Stimulated activated CD4-positive, alpha-beta T cell treated with anti-CD3 and anti-CD28 coated beads, Interleukin-15, amount 100 ng/mL, for 48 hours (primary cell): ENCODE measurements around the gene SH3D19.

Source experiments
- DNase-seq, 2 donors: peaks; one replicate each; pipeline ENCODE4 v3.0.0-alpha.2; 2020; ENCODE audit warnings: low read depth in 2 of 2

The SH3D19 gene

GRCh38 chr4:151231915-151232595, 93.3 kb downstream of the SH3D19 start:
- no peak for DNase-seq

DNA sequence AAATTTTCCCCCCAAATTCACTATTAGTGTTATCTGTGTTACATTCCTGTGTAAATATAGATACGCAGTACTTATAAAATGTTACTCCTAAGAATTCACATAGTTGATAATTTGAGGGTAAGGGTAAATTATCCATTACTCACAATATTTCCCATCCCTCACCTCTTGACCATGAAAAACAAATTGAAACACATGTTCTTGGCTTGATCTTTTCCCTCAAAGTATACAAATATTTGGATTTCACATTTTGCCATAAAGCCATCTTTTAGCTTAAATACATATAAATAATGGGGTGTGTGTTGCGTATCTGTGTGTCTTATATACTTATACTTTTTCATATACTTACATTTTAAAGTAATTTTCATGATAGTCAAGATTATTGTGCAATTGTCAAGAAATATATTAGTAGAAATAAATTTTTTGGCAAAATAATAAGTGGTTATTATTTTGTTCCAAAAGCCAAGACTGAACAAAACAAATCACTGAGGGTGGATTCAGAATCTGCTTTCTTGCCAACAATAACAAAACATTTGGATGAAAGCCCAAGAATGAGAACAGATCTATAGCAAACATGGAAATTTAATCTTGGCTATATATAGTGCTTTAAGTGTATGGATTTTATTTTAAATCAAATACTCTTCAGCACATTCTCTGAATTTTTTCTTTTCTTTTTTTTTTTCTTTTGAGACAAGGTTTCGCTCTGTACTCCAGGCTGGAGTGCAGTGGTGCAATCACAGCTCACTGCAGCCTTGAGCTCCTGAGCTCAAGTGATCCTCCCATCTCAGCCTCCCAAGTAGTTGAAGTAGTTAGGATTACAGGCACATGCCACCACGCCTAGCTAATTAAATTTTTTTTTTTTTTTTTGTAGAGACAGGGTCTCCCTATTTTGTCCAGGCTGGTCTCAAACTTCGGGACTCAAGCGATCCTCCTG, 97.0 kb downstream of the SH3D19 start:
- no peak for DNase-seq

DNA sequence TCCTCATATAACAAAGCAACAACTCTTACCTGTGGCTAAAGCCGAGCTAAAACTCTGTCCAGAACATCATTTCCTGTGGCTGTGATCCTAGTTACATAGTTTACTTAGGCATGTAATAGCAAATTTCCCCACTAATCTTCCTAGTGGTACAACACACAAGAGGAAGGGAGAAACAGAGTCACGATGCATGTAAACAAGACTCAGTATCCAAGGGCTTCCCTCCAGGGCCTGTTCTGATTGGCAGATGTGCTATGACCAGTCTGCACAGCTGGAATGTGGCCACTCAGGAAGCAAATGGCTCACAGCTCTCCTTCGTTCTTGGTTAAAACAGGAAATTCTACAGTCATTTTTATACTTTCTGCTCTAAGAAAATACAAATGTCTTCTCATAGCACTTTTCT, 97.7 kb downstream of the SH3D19 start:
- no peak for DNase-seq

DNA sequence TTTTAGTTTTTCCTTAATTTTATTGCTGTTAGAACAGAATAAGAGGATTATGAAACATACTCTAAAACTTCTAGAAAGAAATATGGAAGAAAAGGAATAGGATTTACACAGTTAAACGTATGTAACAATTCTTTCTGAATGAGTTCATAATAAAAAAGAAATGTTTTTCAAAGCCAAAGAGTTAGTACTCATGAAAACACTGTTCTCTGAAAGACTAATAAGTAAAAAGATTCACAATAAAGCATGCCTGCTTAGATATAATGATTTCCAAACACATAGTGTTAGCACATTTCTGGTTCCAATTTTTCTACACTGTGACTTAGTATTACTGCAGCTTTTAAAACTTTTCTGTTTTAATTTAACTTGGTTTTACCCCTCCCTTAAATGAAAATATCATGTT, 98.2 kb downstream of the SH3D19 start:
- DNase-seq, result no peak

DNA sequence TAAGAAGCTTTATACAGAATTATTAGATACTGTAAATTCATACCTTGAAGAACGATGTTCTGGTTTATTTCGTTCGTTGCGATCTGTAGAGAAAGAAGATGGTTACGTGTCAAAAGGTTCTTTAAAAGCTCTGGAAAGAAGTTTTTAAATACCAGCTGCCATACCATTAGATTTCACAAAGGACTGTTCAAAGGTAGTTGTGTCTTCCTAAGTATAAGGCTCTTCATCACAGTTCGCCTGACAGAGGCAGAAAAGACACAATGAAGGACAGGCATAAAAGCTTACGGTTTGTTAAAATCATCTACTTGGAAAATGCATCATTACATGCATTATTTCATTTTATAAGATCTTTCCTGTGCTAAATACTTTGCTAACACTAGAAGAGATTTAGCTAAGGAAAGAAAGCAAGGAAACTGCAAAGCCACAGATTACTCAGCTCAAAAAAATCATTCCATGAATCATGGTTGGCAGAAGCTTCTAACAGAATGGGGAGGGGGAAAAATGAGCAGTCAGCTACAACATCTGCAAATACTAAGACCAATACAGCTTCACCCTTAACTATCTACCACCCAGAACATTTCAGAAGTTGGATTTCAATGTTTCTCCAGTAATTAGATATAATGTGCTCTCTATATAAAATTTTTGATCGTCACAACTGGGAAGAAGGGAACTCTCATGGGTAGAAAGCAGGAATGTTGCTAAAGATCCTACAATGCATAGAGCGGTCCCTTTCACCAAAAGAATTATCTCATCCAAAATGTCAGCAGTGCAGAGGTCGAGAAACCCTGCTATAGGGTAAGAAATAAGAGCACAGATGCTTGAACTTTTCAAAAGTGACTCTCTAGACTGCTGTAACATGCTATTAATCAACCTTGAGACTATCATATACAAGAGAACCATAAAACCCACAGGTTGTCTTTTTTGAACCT, 99.1 kb downstream of the SH3D19 start:
- DNase-seq, result no peak

GRCh38 chr4:151223465-151223864, 101.9 kb downstream of the SH3D19 start:
- DNase-seq, result no peak

DNA sequence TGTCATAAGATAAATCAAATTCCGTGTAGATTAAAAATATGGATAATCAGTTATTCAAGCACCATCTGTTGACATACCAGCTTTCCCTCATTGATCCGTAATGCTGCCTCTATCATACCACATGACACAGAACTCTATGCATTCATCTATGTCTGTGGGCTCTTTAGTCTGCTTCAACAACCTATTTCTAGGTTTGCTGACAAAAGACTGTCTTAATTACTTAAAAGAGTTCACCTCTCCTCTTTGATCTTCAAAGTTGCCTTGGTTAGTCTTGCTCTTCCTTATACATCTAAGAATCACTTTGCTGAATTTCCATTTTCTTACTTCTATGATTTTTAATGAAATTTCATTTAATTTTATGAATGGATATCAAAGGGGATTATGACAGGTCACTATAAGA, 105.5 kb downstream of the SH3D19 start:
- no peak for DNase-seq

GRCh38 chr4:151219091-151219490, 106.3 kb downstream of the SH3D19 start:
- no peak for DNase-seq

GRCh38 chr4:151218343-151218742, 107.1 kb downstream of the SH3D19 start:
- DNase-seq, result no peak

- DNase-seq, result no peak
These were observed 108.1 kb downstream of the SH3D19 start for GRCh38 chr4:151217326-151217725.

GRCh38 chr4:151215295-151215694, 110.1 kb downstream of the SH3D19 start:
- DNase-seq, result no peak

DNA sequence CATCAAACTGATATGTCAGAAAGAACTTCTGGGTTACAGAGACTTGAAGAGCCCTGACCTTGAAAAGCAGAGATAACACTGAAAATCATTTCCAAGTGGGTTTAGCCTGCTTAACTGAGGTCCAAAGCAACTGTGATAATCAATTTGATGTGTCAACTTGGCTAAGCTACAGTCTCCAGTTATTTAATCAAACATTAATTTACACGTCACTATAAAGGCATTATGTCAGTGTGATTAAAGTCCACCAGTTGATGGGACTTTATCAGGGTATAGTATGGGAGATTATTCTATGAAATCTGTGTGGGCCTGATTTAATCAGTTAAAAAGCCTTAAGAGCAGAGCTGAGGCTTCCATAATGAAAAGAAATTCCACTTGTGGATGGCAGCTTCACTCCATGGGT, 117.5 kb downstream of the SH3D19 start:
- DNase-seq, result no peak

GRCh38 chr4:151207186-151207585, 118.2 kb downstream of the SH3D19 start:
- DNase-seq, result no peak

DNA sequence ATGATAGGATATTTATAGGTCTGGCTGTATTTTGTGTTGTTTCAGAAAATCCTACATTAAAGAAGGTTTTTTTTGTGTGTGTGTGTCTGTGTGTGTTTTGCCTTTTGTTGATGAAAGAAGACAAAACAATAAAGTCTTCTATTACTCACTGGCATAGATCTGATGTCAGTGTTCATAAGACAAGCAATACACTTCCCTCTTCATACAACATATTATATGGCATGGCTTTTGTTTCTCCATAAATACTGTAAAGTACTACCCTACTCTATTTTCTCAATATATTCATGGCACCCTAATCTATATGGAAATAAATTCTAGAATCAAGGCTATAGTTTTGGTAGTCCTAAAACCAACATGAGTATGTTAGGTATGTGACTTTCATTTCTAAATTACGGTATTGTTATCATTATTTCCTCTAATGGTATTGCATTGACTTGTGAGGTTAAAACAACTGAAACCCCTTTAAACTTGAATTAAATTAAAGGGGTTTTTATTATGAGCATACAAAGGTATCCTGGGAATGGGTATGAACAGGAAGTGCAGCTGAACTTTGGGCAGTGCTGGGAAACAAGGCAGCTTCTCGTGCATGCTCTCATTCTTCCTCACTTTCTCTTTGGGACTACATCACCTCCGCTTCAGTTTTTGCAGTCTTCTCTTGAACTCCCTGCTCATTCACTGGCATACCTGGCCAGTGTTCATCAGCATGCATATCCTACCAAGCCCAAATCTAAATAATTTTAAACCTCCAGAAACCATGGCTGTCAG, 119.0 kb downstream of the SH3D19 start:
- no peak for DNase-seq

- no peak for DNase-seq
These were observed 119.7 kb downstream of the SH3D19 start for GRCh38 chr4:151205722-151206121.

DNA sequence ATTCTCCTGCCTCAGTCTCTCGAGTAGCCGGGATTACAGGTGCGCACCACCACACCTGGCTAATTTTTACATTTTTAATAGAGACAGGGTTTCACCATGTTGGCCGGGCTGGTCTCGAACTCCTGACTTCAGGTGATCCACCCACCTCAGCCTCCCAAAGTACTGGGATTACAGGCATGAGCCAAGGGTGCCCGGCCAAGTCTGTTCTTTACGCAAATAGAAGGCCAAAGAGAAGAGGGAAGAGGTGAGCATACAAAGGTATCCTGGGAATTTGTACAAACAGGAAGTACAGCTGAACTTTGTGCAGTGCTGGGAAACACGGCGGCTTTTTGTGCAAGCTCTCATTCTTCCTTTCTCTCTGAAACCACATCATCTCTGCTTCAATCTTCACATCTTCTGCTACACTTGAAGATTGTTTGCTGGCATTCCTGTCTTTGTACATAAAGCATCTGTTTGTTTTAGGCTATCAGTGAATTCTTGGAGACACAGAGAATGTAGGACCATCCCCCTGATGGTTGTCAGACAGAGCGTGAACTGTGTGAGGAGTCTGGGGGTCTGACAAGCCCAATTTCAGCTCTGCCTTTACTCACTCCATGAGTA, 120.4 kb downstream of the SH3D19 start:
- no peak for DNase-seq

DNA sequence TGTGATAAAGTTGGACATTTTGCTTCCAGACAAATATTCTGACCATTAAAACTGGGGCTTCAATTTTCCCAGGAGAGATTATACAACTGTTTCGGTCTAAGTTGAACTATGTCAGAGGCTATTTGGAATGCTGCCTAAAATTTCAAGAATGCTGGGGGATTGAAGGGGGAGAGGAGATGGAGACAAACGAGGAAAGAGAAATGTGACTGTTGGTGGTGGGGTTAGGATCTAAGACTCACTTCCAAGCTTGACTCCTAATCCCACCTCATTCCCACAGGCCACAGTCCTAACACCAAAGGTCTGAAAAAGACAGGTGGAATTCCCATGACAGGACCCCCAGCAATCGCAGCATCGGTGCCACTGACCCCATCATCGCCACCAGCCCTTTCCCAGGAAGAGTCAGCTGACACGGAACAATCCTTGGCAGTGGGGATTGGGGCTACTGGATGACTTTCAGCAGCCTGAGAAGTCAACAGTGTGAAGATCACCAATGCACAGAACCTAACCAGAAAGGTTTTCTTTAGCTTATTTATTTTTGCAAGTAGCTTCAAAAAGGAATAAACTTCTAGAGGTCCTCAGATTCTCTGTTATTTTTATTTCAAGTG, 122.5 kb downstream of the SH3D19 start:
- no peak for DNase-seq

DNA sequence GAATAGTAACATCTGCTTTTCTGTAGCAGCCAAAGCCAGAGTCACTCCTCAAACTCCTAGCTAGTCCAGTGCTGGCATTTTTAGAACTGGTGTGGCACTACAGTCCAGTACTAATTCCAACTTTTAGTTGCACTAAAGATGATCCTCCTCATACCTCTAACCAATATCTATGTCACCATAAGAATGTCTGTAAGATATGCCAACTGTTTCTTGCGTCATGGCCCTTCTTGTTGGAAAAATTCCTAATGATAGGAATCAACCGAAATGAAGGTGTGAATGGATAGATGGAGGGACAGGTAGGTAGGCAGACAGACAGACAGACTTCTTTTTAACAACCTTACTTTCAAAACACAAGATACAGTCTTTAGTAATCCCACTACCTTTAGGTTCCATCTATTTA, 123.0 kb downstream of the SH3D19 start:
- no peak for DNase-seq

DNA sequence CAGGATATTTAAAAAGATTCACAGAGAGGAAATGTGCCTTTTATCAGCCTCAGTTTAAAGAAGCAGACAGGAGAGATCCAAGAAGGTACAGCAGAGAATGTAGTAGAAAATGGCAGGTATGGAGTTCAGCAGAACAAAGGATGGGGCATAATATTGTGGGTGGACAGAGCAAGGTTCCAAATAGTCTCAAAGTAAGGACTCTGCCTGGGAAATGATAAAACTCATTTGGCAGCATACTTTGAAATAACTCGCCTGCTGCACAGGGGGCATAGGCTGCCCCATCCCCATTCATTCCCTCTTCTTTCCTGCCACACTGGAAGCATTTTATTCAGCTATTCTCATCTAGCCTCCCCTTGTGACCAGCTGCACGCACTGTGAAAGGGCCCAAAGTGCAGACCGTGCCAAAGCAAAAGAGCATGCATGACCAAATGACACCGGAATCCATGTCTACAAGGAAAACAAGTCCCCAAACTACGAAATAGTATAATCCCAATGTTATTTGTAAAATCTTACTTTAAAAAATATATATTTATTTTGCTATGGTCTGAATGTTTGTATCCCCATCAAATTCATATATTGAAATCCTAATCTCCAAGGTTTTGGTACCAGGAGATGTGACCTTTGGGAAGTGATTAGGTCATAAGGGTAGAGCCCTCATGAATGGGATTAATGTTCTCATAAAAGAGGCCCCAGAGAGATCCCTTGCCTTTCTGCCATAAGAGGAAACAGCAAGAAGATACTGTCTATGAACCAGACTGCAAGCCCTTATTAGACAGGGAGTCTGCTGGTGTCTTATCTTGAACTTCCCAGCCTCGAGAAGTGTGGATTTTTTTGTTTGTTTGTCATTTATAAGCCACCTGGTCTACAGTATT, 125.8 kb downstream of the SH3D19 start:
- DNase-seq, result no peak
